ENCODE results near the gene SLC8A1.

The SLC8A1 gene

GRCh38 chr2:40155728-40156127, 296.2 kb downstream of the SLC8A1 start:
- DNase-seq (ENCODE audit: low read depth in 2 of 2): no peak

DNA sequence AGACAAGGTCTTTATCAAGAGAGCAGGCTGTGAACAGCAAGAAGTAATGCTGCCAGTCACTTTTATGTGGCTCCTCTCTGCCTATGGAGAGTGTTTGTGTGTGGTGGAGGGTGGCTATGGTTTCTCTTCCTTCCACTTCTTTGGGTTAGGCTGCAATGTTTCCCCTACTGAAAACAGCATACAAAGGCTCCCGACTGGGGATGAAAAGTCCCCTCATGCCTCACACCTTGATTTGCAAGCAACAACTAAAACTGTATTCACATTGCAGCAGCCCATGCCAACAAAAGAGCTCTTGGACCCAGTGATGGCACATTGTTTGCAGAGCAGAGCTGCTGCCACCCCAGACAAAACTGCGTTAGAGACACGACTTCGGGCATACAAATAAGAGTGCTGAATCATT, 301.6 kb downstream of the SLC8A1 start:
- no peak for DNase-seq (ENCODE audit: low read depth in 2 of 2)

DNA sequence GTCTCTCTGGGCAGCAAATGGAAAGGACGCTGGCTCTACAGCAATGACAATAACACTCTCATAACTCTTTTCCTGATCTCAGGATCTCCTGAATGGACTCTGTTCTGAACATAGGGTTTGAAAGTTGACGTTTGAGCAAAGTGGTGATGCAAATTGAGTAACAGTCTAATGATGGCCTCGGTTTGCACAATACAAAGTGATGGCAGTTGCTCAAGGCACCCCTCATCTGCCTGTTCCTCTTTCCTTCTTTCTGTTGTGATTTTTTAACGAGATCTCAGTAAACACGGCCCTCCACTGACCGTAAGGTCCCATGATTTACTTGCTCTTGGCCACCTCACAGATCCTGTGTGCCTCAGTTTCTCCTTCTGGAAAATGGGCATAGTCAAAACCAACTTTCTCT, 303.6 kb downstream of the SLC8A1 start:
- no peak for DNase-seq (ENCODE audit: low read depth in 2 of 2)

DNA sequence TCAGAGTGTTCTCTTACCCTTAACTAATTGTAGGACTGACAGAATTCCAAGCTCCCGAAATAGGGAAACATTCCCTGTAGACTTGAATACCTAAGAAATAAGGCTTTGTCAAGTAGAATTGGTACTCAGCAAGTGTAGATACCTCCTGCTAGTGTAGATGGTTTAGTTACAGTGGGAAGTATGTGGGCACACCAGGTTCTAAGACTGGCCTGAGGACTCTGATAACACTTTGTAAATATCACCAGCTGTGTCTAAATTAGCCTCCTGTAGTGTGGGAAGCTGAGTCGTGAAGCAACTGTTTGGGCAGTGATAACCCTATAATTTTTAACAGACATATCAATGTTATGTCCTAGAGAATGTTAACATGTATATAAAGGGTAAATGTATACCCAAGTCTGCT, 304.5 kb downstream of the SLC8A1 start:
- DNase-seq (ENCODE audit: low read depth in 2 of 2): no peak

DNA sequence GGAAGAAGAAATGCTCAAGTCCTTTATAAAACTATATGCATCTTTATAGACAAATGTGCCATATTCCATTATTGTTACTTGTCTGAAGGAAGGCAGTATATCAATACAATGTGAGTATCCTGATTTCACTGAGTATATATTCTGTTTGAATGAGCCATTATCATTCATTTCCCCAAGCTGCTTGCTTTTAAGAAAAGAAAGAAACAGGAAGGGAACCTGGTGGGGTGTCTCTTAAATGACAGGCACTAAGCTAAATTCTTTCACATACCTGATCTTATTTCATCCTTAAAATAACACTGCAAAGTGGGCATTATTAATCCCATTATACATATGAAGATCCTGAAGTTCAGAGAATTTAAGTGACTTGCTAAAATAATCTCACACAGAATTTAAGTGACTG, 307.9 kb downstream of the SLC8A1 start:
- no peak for DNase-seq (ENCODE audit: low read depth in 2 of 2)

DNA sequence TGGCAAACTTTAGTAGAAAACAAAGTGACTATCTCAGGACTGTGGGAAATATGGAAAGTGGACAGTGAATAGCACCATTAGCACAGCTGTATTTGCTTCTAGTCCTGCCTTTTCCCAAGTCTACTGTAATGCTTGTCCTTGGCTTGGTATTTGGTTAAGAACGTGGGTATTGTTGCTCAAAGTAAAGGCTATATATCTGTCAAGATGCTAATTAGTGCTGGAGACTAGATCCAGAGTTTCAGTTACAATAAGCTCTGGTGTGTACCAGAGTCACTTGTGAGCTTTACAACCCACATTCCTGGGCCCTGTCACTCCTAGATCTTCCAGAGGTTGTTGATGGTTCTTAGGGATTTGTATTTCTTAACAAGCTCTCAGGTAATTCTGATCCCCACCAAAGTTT, 313.6 kb downstream of the SLC8A1 start:
- DNase-seq (ENCODE audit: low read depth in 2 of 2): no peak

- DNase-seq (ENCODE audit: low read depth in 2 of 2): no peak
These were observed 320.7 kb downstream of the SLC8A1 start for GRCh38 chr2:40131081-40131704.

GRCh38 chr2:40130251-40130994, 321.5 kb downstream of the SLC8A1 start:
- DNase-seq (ENCODE audit: low read depth in 2 of 2): no peak

GRCh38 chr2:40129725-40130124, 322.2 kb downstream of the SLC8A1 start:
- DNase-seq (ENCODE audit: low read depth in 2 of 2): no peak

DNA sequence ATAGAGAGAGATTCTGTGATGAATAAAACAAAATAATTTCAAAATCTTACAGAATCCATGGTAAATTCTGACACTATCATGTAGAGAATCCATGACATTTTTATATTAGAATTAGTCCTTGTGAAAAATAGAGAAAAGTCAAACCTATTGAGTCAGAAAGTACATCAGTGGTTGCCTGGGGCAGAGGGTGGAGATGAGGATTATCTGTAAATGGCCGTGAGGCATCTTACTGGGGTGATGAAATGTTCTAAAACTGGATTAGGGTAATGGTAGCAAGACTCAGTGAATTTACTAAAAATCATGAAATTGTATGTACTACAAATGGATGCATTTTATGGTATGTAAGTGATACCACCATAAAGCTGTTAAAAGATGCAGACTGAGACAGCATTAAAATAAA, 323.1 kb downstream of the SLC8A1 start:
- DNase-seq (ENCODE audit: low read depth in 2 of 2): no peak

GRCh38 chr2:40127890-40128557, 323.9 kb downstream of the SLC8A1 start:
- DNase-seq (ENCODE audit: low read depth in 2 of 2): no peak

DNA sequence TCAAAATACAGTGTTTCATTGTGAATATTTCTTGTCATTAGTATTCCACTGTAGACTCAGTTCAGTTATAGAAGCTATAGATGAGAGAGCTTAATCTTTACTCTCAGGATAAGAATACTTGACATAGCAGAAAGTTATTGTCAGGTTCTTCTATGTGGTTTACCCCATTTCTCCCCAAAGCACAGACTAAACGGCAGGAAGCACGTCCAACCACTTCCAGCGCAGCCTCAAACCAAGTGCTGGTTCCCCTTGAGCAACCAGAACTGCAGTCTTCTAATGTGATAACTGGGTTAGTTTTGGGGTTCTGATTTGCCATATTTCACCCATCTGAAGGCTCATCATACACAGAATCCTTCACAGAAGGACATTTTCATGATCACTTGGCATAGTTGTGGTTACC, 324.7 kb downstream of the SLC8A1 start:
- DNase-seq (ENCODE audit: low read depth in 2 of 2): no peak

- DNase-seq (ENCODE audit: low read depth in 2 of 2): no peak
These were observed 325.9 kb downstream of the SLC8A1 start for GRCh38 chr2:40126006-40126405.

GRCh38 chr2:40123746-40124145, 328.1 kb downstream of the SLC8A1 start:
- no peak for DNase-seq (ENCODE audit: low read depth in 2 of 2)

DNA sequence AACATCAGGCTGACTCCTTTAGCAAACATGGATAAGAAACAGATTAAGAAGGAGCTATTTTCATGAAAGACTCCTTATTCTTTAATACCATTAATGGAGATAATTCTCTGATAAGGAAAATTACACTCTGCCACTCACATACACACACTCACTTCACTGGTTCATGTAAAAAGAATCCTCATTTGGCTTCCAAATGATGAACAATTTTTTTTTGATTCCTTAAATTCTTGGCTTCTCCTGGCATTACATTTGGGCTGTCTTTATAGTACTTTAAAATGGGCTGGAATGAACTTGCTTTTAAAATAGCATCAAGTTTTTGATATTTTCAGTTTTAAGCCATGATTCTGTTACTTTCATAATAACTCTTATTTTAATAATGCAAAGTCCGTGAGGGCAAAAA, 328.6 kb downstream of the SLC8A1 start:
- no peak for DNase-seq (ENCODE audit: low read depth in 2 of 2)

DNA sequence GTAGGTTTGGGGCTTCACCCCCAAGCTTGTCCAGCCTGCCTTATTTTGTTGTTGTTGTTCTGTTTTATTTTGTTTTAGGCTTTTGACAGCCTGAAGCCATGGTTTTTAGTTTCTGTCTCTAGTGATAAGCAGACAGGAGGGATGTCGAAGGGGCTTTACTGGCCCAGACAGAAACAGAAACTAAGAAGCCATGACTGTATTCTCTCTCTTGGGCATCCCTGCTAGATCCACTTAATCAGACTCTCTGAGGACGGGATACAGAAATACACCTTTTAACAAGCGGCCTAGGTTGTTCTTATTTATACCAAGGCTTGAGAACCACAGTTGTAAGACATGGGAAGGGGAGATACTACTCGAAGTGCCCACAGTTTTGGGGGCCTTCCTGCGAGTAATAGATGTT, 330.9 kb downstream of the SLC8A1 start:
- DNase-seq (ENCODE audit: low read depth in 2 of 2): no peak

GRCh38 chr2:40120026-40120425, 331.9 kb downstream of the SLC8A1 start:
- no peak for DNase-seq (ENCODE audit: low read depth in 2 of 2)

- no peak for DNase-seq (ENCODE audit: low read depth in 2 of 2)
These were observed 333.3 kb downstream of the SLC8A1 start for GRCh38 chr2:40118622-40119021.

DNA sequence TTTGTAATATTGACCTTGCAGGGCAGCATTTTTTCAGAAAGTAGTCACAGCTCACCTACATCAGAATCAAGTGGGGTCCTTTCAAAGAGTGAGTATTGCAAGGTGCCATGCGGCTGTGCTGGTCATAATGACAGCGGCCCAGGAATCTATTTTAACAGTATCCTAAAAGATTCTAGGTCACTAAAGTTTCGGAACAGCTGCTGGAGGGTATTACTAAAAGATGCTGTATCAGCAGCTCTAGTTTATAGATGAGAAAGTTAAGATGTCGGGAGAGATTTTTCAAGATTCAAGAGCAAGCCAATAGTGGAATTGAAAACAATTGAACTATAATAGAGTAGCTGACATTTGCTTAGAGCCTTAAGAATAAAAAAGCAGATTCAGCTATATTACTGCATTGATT, 336.0 kb downstream of the SLC8A1 start:
- no peak for DNase-seq (ENCODE audit: low read depth in 2 of 2)

- no peak for DNase-seq (ENCODE audit: low read depth in 2 of 2)
These were observed 336.5 kb downstream of the SLC8A1 start for GRCh38 chr2:40115348-40115747.

DNA sequence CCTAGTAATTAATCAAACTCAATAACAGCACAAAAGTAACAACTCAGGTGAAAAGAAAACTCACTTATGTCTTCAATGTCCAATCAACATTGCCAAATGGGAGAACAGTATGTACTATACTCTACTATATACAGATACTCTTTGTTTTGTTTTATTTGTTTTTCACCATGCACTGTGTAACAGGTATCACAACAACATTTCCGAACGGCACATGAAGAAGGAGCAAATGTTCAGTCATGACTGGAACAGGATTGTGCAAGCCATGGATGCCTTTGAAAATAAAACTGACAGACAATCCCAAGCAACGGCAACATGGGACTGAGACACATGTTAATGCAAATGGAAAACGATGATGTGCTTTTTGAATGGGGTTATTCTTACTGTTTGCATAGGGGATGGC, 337.9 kb downstream of the SLC8A1 start:
- no peak for DNase-seq (ENCODE audit: low read depth in 2 of 2)

DNA sequence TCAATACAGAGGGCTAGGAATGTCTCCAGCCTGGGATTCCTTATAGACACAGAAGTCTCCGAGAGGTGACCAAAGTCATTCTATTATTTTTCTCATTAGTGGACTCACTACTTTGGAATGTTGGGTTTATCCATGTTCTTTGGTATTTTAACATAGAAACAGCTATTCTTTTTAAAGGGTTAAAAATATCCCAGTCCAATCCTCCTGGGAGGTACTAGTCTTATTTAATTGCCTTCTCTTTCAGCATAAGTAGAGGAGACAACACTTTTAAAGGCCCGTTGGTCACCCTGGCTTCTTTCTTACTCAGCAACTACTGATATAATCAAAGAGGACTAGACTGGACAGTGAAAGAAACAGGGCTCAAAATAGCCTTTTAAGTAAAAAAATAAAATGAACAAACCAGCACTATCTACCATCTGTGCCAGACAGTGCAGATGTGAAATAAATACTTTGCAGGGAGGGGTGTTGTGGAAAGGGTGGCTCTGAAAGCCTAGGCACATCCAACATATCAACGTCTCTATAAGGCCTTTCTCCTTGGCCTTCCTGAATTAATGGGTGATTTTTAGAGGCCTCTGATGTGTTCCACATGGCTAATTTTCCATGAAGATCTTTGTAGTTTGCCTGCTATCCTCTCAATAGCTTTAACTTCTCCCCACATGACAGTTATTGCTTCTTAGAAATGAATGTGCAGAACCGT, 338.5 kb downstream of the SLC8A1 start:
- no peak for DNase-seq (ENCODE audit: low read depth in 2 of 2)

- no peak for DNase-seq (ENCODE audit: low read depth in 2 of 2)
These were observed 342.5 kb downstream of the SLC8A1 start for GRCh38 chr2:40109381-40109780.

All from stimulated activated CD4-positive, alpha-beta T cell treated with anti-CD3 and anti-CD28 coated beads, Interleukin-15, amount 100 ng/mL, for 48 hours (primary cell).